Astrocyte (in vitro differentiated cells and primary cell): Measurements from ENCODE around the gene NOL7. TPM values are rescaled to one million over a fixed set of nuclear protein-coding genes. Genes with fewer than 3 reads are reported as not detected.

Experiments used
- DNase-seq: peaks from one replicate; pipeline ENCODE4 v3.0.0-alpha.2; 2010; ENCODE audit warnings: low read depth
- FAIRE-seq: peaks from 2 replicates; lab custom pipeline; 2011; peaks lifted over from hg19 to GRCh38; lab: Jason Lieb, UNC
- H2AFZ ChIP-seq: 2 replicates; pipeline ENCODE4 v1.6.0; 2012; ENCODE audit warnings: low read depth, low read length, inconsistent platforms
- H3K27ac ChIP-seq: 2 replicates; pipeline ENCODE4 v1.5.1; 2011; ENCODE audit warnings: low read depth, low read length, inconsistent platforms
- H3K27me3 ChIP-seq: 2 replicates; pipeline ENCODE4 v1.6.0; 2011; ENCODE audit warnings: low read length, inconsistent platforms; ENCODE audit not compliant: insufficient read depth
- H3K36me3 ChIP-seq: 2 replicates; pipeline ENCODE4 v1.5.1; 2011; ENCODE audit warnings: low read length, inconsistent platforms; ENCODE audit not compliant: insufficient read depth
- H3K4me1 ChIP-seq: 2 replicates; pipeline ENCODE4 v1.5.1; 2011; ENCODE audit warnings: low read length, inconsistent platforms; ENCODE audit not compliant: insufficient read depth
- H3K4me2 ChIP-seq: 2 replicates; pipeline ENCODE4 v1.6.0; 2012; ENCODE audit warnings: low read length, inconsistent platforms
- H3K4me3 ChIP-seq: 2 replicates; pipeline ENCODE4 v1.5.1; 2011; ENCODE audit warnings: low read depth, mild to moderate bottlenecking, low read length, inconsistent platforms; ENCODE audit not compliant: insufficient read depth
- H3K79me2 ChIP-seq: 2 replicates; pipeline ENCODE4 v1.6.0; 2012; ENCODE audit warnings: mild to moderate bottlenecking, low read length, inconsistent platforms; ENCODE audit not compliant: insufficient read depth
- H3K9ac ChIP-seq: 2 replicates; pipeline ENCODE4 v1.6.0; 2012; ENCODE audit warnings: mild to moderate bottlenecking, low read length, inconsistent platforms
- H3K9me3 ChIP-seq: 2 replicates; pipeline ENCODE4 v1.5.1; 2012; ENCODE audit warnings: low read depth, mild to moderate bottlenecking, low read length, inconsistent platforms; ENCODE audit not compliant: insufficient read depth
- H4K20me1 ChIP-seq: 2 replicates; pipeline ENCODE4 v1.6.0; 2012; ENCODE audit warnings: low read length, inconsistent platforms; ENCODE audit not compliant: insufficient read depth
- H3K27ac Mint-ChIP-seq: one replicate; pipeline ENCODE4 v1.8.0; 2021; ENCODE audit warnings: mild to moderate bottlenecking, mixed read lengths; ENCODE audit not compliant: unreplicated experiment
- H3K27me3 Mint-ChIP-seq: one replicate; pipeline ENCODE4 v1.8.0; 2021; ENCODE audit warnings: low read depth, mixed read lengths; ENCODE audit not compliant: unreplicated experiment
- H3K36me3 Mint-ChIP-seq: one replicate; pipeline ENCODE4 v1.8.0; 2021; ENCODE audit warnings: low read depth, mixed read lengths; ENCODE audit not compliant: unreplicated experiment
- H3K4me1 Mint-ChIP-seq: one replicate; pipeline ENCODE4 v1.8.0; 2021; ENCODE audit warnings: low read depth, mixed read lengths; ENCODE audit not compliant: unreplicated experiment
- H3K4me3 Mint-ChIP-seq: one replicate; pipeline ENCODE4 v1.8.0; 2021; ENCODE audit warnings: mild to moderate bottlenecking, moderate library complexity, mixed read lengths; ENCODE audit not compliant: unreplicated experiment
- H3K9me3 Mint-ChIP-seq: one replicate; pipeline ENCODE4 v1.8.0; 2021; ENCODE audit warnings: mild to moderate bottlenecking, mixed read lengths; ENCODE audit not compliant: unreplicated experiment
- CTCF ChIP-seq: IDR thresholded peaks from 2 replicates; pipeline ENCODE4 v1.5.1; 2011; ENCODE audit warnings: low read depth, mild to moderate bottlenecking, inconsistent platforms, low read length, moderate library complexity; ENCODE audit not compliant: insufficient read depth
- EZH2 ChIP-seq: IDR thresholded peaks from 2 replicates; pipeline ENCODE4 v1.6.1; 2012; ENCODE audit warnings: mild to moderate bottlenecking, low read length, inconsistent platforms; ENCODE audit not compliant: insufficient read depth
- total RNA-seq: library from RNA; stranded (reverse); gene quantifications from 2 replicates; pipeline ENCODE4 v1.2.1, GENCODE V29; 2021

Gene NOL7
- total RNA-seq, 1 donor from 2014 or later = 63.7 TPM

- Histone ChIP-seq H3K27ac (no peak overlapping the region), H3K4me3 (no peak overlapping the region), H3K79me2 (peaks cover 24% of the 10 kb centered on the region), H3K27me3 (no peaks in the 10 kb centered on the region), H3K9ac (no peak overlapping the region), H3K36me3 (peaks cover 4% of the 10 kb centered on the region), H2AFZ (no peak overlapping the region), H3K4me2 (no peak overlapping the region), H4K20me1 (peaks cover 12% of the 10 kb centered on the region), H3K9me3 (no peaks in the 10 kb centered on the region), H3K4me1 (peaks cover 3% of the 10 kb centered on the region)
- no peaks in the 10 kb centered on the region for H3K27me3 Mint-ChIP-seq
- FAIRE-seq (no peak), DNase-seq (no peak)
- peaks cover 3% of the 10 kb centered on the region for H3K36me3 Mint-ChIP-seq
- no peaks in the 10 kb centered on the region for H3K9me3 Mint-ChIP-seq
- TF ChIP-seq CTCF (no peak), EZH2 (no peak)
- H3K27ac Mint-ChIP-seq = no peak overlapping the region
- no peak overlapping the region for H3K4me3 Mint-ChIP-seq
- peaks cover 3% of the 10 kb centered on the region for H3K4me1 Mint-ChIP-seq
Measured at GRCh38 chr6:13654496-13654895, 39.4 kb downstream of the NOL7 start.

- no peak overlapping the region for H3K27ac Mint-ChIP-seq
- peaks cover 3% of the 10 kb centered on the region for H3K36me3 Mint-ChIP-seq
- H3K27me3 Mint-ChIP-seq = no peaks in the 10 kb centered on the region
- Histone ChIP-seq H3K36me3 (peaks cover 4% of the 10 kb centered on the region), H3K27me3 (no peaks in the 10 kb centered on the region), H3K4me1 (peaks cover 3% of the 10 kb centered on the region), H3K4me3 (no peak overlapping the region), H3K4me2 (no peak overlapping the region), H3K9ac (no peak overlapping the region), H3K27ac (no peak overlapping the region), H3K79me2 (peaks cover 36% of the 10 kb centered on the region), H4K20me1 (peaks cover 18% of the 10 kb centered on the region), H3K9me3 (no peaks in the 10 kb centered on the region), H2AFZ (no peak overlapping the region)
- no peak overlapping the region for H3K4me3 Mint-ChIP-seq
- H3K9me3 Mint-ChIP-seq = no peaks in the 10 kb centered on the region
- TF ChIP-seq CTCF (no peak), EZH2 (no peak)
- peaks cover 3% of the 10 kb centered on the region for H3K4me1 Mint-ChIP-seq
- FAIRE-seq (no peak), DNase-seq (no peak)
Measured at GRCh38 chr6:13655700-13656099, 40.6 kb downstream of the NOL7 start.

- Histone ChIP-seq H4K20me1 (peaks cover 58% of the 10 kb centered on the region), H3K79me2 (peaks cover 79% of the 10 kb centered on the region), H3K4me3 (no peak overlapping the region), H3K4me1 (no peaks in the 10 kb centered on the region), H3K9me3 (no peaks in the 10 kb centered on the region), H2AFZ (no peak overlapping the region), H3K4me2 (no peak overlapping the region), H3K9ac (no peak overlapping the region), H3K27me3 (no peaks in the 10 kb centered on the region), H3K27ac (no peak overlapping the region), H3K36me3 (no peaks in the 10 kb centered on the region)
- Mint-ChIP-seq H3K27me3 (no peaks in the 10 kb centered on the region), H3K27ac (no peak overlapping the region), H3K36me3 (no peaks in the 10 kb centered on the region), H3K9me3 (no peaks in the 10 kb centered on the region), H3K4me3 (no peak overlapping the region), H3K4me1 (peaks cover 3% of the 10 kb centered on the region)
- FAIRE-seq (no peak), DNase-seq (no peak)
- no peak for TF ChIP-seq EZH2
- TF ChIP-seq CTCF = no peak
Measured at GRCh38 chr6:13660273-13660672, 45.1 kb downstream of the NOL7 start.
